ENCODE data around the gene CAP2. TPM values are rescaled to one million over a fixed set of nuclear protein-coding genes. Genes with fewer than 3 reads are reported as not detected.

CAP2 gene
- total and polyA plus RNA-seq, 8 donors = 2.7 to 4.0 (median 3.5) TPM

GRCh38 chr6:17505062-17505476 lies 111.7 kb downstream of the CAP2 start:
- Histone ChIP-seq H3K27me3 (no peaks in the 10 kb centered on the region), H3K27ac (no peak overlapping the region), H3K36me3 (no peaks in the 10 kb centered on the region), H3K4me1 (no peaks in the 10 kb centered on the region), H3K4me3 (no peak overlapping the region), H3K9me3 (no peaks in the 10 kb centered on the region)
- intact Hi-C loops (cut with DNase I) = no loop called here
- DNase-seq (no peak), FAIRE-seq (no peak), ATAC-seq (no peak)
- WGBS, 2 donors = 91 to 93% methylated on average over 5 of the region's 5 CpGs
- TF ChIP-seq CTCF (IDR thresholded peaks at IDR 0.05) = no peak

- ATAC-seq = no peak
- H3K9me3 ChIP-seq = no peaks in the 10 kb centered on the region
- no peak for DNase-seq
- FAIRE-seq = no peak
- no peaks in the 10 kb centered on the region for H3K36me3 ChIP-seq
- H3K27me3 ChIP-seq = no peaks in the 10 kb centered on the region
- intact Hi-C loops (cut with DNase I) = no loop called here
- 96 to 98% methylated on average over 5 of the region's 5 CpGs for WGBS, 2 donors
- H3K27ac ChIP-seq = no peak overlapping the region
- no peak for TF ChIP-seq CTCF (IDR thresholded peaks at IDR 0.05)
- H3K4me1 ChIP-seq = no peaks in the 10 kb centered on the region
- H3K4me3 ChIP-seq = no peak overlapping the region
Measured at GRCh38 chr6:17505767-17506280, 112.4 kb downstream of the CAP2 start.

GRCh38 chr6:17506531-17506930 lies 113.1 kb downstream of the CAP2 start:
- WGBS, 2 donors = 98 to 99% methylated on average over 6 of the region's 6 CpGs
- Histone ChIP-seq H3K4me3 (no peak overlapping the region), H3K27me3 (no peaks in the 10 kb centered on the region), H3K4me1 (no peaks in the 10 kb centered on the region), H3K9me3 (no peaks in the 10 kb centered on the region), H3K36me3 (no peaks in the 10 kb centered on the region), H3K27ac (no peak overlapping the region)
- FAIRE-seq (no peak), ATAC-seq (no peak), DNase-seq (no peak)
- no peak for TF ChIP-seq CTCF (IDR thresholded peaks at IDR 0.05)
- intact Hi-C loops (cut with DNase I) = no loop called here

GRCh38 chr6:17506962-17507361 lies 113.6 kb downstream of the CAP2 start:
- Histone ChIP-seq H3K27me3 (no peaks in the 10 kb centered on the region), H3K4me1 (no peaks in the 10 kb centered on the region), H3K9me3 (no peaks in the 10 kb centered on the region), H3K27ac (no peak overlapping the region), H3K36me3 (no peaks in the 10 kb centered on the region), H3K4me3 (no peak overlapping the region)
- WGBS, 2 donors = 91 to 94% methylated on average over 12 of the region's 12 CpGs
- intact Hi-C loops (cut with DNase I) = no loop called here
- ATAC-seq (no peak), FAIRE-seq (no peak), DNase-seq (no peak)
- TF ChIP-seq CTCF (IDR thresholded peaks at IDR 0.05) = no peak

- H3K27me3 ChIP-seq = no peaks in the 10 kb centered on the region
- H3K36me3 ChIP-seq = no peaks in the 10 kb centered on the region
- no peaks in the 10 kb centered on the region for H3K4me1 ChIP-seq
- intact Hi-C loops (cut with DNase I) = no loop called here
- FAIRE-seq (no peak), ATAC-seq (no peak), DNase-seq (no peak)
- no peaks in the 10 kb centered on the region for H3K9me3 ChIP-seq
- no peak overlapping the region for H3K27ac ChIP-seq
- no peak for TF ChIP-seq CTCF (IDR thresholded peaks at IDR 0.05)
- WGBS, 2 donors = 96% methylated on average over 11 of the region's 11 CpGs
- H3K4me3 ChIP-seq = no peak overlapping the region
Measured at GRCh38 chr6:17511084-17511483, 117.7 kb downstream of the CAP2 start.
